ENCODE results near the gene SEC61A1. TPM values are rescaled to one million over a fixed set of nuclear protein-coding genes. Genes with fewer than 3 reads are reported as not detected.

Gene SEC61A1
- total and polyA plus RNA-seq, 9 donors = 52.3 to 217 (median 121) TPM

DNA sequence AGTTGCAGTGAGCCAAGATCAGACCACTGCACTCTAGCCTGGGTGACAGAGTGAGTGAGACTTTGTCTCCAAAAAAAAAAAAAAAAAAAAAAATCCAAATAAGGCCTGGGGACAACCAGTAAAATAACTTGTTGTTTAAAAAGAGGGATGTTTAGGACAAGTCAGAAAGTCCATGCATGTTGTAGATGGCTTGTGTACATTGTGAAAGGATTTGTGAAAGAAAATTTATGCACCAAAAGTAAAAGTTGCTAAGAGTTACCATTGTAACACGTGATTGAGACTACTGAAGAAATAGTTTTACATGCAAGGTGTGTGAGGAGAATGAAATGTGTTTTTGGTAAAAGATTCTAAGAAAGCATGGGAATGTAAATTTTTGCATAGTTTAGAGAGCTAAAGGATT is 35.7 kb upstream of the SEC61A1 start:
- Histone ChIP-seq H3K9me3 (no peaks in the 10 kb centered on the region), H3K36me3 (no peaks in the 10 kb centered on the region), H3K4me1 (ENCODE audit: insufficient read depth) (no peaks in the 10 kb centered on the region), H3K4me3 (no peak overlapping the region), H3K27ac (no peak overlapping the region), H3K27me3 (no peaks in the 10 kb centered on the region)
- TF ChIP-seq POLR2A (IDR thresholded peaks at IDR 0.05) = no peak
- no peak for TF ChIP-seq EP300 (IDR thresholded peaks at IDR 0.05)
- TF ChIP-seq, protein P1, sequence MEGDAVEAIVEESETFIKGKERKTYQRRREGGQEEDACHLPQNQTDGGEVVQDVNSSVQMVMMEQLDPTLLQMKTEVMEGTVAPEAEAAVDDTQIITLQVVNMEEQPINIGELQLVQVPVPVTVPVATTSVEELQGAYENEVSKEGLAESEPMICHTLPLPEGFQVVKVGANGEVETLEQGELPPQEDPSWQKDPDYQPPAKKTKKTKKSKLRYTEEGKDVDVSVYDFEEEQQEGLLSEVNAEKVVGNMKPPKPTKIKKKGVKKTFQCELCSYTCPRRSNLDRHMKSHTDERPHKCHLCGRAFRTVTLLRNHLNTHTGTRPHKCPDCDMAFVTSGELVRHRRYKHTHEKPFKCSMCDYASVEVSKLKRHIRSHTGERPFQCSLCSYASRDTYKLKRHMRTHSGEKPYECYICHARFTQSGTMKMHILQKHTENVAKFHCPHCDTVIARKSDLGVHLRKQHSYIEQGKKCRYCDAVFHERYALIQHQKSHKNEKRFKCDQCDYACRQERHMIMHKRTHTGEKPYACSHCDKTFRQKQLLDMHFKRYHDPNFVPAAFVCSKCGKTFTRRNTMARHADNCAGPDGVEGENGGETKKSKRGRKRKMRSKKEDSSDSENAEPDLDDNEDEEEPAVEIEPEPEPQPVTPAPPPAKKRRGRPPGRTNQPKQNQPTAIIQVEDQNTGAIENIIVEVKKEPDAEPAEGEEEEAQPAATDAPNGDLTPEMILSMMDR (IDR thresholded peaks at IDR 0.05) = no peak
- DNase-seq = no peak
- intact Hi-C loops (cut with DNase I) = no loop called here
- 82 to 93% (median 89%) methylated on average over 1 of the region's 1 CpG for WGBS, 3 donors

DNA sequence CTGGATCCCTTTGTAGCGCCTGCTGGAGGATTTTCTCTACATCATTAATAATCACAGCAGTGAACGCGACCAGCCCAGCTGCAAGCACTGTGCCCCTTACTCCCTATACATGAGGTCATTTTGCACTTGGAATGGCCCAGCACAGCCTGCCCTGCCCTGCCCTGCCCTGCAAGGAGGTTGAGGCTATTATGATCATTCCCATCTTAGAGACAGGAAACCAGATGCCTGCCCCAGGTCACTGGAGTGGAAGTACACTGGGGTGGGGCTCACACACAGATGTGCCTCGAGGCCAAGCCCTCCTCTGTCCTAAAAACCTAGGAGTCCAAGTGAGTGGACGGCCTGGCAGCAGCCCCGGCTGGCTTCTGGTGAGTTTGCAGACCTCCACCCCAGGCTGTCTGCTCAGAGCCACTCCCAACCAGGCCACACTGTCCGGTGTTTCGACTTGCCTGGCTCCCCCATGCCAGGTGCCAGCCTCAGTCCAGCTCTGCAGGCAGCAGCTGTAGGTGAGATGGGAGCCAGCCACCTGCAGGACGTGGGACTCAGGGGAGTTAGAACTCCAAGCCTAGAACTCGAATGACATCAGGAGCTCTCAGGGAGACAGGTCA is 30.4 kb upstream of the SEC61A1 start:
- no peak overlapping the region for H3K4me3 ChIP-seq
- intact Hi-C loops (cut with DNase I) = no loop called here
- H3K27me3 ChIP-seq = no peaks in the 10 kb centered on the region
- H3K4me1 ChIP-seq (ENCODE audit: insufficient read depth) = no peaks in the 10 kb centered on the region
- TF ChIP-seq EP300 (IDR thresholded peaks at IDR 0.05) = no peak
- TF ChIP-seq, protein P1 (IDR thresholded peaks at IDR 0.05) = no peak
- TF ChIP-seq POLR2A (IDR thresholded peaks at IDR 0.05) = no peak
- H3K36me3 ChIP-seq = no peaks in the 10 kb centered on the region
- no peak for DNase-seq
- H3K27ac ChIP-seq = no peak overlapping the region
- no peaks in the 10 kb centered on the region for H3K9me3 ChIP-seq
- WGBS, 3 donors = 73 to 83% (median 80%) methylated on average over 10 of the region's 10 CpGs

DNA sequence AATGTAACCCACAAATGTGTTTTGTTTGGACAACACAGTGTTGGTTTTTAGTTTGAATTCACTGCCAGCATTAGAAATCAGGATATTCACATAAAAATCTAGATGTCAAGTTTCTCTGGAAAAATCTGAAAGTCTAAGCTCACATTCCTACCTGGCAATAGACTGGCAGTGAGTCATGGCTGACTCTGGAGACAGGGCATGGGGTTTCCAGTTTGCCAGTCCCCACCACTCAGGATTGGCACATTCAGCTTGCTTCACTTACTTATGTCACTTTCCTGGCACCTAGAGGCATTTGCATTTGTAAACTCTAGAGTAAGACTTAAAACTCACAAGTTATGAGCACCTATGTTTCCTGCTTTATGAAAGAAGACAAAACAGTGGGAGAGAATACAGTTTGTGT is 19.1 kb upstream of the SEC61A1 start:
- no peak for TF ChIP-seq POLR2A (IDR thresholded peaks at IDR 0.05)
- Histone ChIP-seq H3K9me3 (no peaks in the 10 kb centered on the region), H3K4me1 (ENCODE audit: insufficient read depth) (no peaks in the 10 kb centered on the region), H3K27me3 (no peaks in the 10 kb centered on the region), H3K27ac (no peak overlapping the region), H3K4me3 (no peak overlapping the region), H3K36me3 (no peaks in the 10 kb centered on the region)
- no peak for DNase-seq
- intact Hi-C loops (cut with DNase I) = no loop called here

DNA sequence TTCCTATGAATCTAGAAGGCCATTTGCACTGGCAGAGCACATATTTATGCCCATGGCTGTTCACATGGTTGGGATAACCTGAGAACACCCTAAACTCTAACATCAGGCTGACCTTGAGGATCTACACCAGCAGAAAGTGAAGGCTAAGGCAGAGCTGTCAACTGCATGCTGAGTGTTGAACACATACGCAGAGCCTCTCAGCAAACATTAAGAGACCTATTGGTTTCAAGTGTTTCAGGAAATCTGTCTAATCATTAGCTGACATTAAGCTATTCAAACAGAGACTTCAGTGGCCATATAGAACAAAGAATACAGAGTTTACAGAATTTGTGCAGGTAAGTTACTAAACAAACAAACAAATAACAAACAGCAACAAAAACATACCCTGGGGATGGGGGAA is 16.1 kb upstream of the SEC61A1 start:
- no peak overlapping the region for H3K27ac ChIP-seq
- no peak for DNase-seq
- H3K27me3 ChIP-seq = no peaks in the 10 kb centered on the region
- intact Hi-C loops (cut with DNase I) = no loop called here
- H3K4me3 ChIP-seq = no peak overlapping the region
- no peaks in the 10 kb centered on the region for H3K9me3 ChIP-seq
- no peaks in the 10 kb centered on the region for H3K4me1 ChIP-seq (ENCODE audit: insufficient read depth)
- WGBS, 3 donors = 89 to 91% (median 91%) methylated on average over 1 of the region's 1 CpG
- H3K36me3 ChIP-seq = no peaks in the 10 kb centered on the region
- TF ChIP-seq, protein P1 (IDR thresholded peaks at IDR 0.05) = no peak
- TF ChIP-seq POLR2A (IDR thresholded peaks at IDR 0.05) (no peak), EP300 (IDR thresholded peaks at IDR 0.05) (no peak)

DNA sequence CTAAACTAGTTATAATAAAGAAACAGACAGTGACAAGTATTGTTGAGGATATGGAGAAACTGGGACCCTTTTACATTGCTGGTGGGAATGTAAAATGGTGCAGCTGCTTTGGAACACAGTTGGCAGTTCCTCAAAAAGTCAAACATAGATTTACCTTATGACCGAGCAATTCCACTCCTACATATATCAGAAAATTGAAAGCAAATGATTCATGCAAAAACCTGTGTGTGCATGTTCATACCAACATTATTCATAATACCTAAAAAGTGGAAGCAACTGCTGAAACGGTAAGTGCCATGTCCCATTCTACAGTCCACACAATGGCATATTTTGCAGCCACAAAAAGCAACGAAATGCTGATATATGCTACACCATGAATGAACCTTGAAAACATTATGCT is 12.2 kb upstream of the SEC61A1 start:
- Histone ChIP-seq H3K36me3 (no peaks in the 10 kb centered on the region), H3K4me1 (ENCODE audit: insufficient read depth) (no peaks in the 10 kb centered on the region), H3K9me3 (no peaks in the 10 kb centered on the region), H3K27me3 (no peaks in the 10 kb centered on the region), H3K4me3 (no peak overlapping the region), H3K27ac (no peak overlapping the region)
- intact Hi-C loops (cut with DNase I) = no loop called here
- TF ChIP-seq, protein P1 (IDR thresholded peaks at IDR 0.05) = no peak
- TF ChIP-seq POLR2A (IDR thresholded peaks at IDR 0.05) = no peak
- no peak for TF ChIP-seq EP300 (IDR thresholded peaks at IDR 0.05)
- 88 to 91% (median 89%) methylated on average over 3 of the region's 3 CpGs for WGBS, 3 donors
- DNase-seq = no peak

Measured in ovary (tissue), 9 donors.